GM21447 (cell line): Measurements from ENCODE around the gene INTS6.

ENCODE experiments used
- ATAC-seq: cut with Tn5 transposase; IDR thresholded peaks from one replicate; pipeline ENCODE4 v1.9.1; 2021; ENCODE audit not compliant: unreplicated experiment

Gene INTS6

DNA sequence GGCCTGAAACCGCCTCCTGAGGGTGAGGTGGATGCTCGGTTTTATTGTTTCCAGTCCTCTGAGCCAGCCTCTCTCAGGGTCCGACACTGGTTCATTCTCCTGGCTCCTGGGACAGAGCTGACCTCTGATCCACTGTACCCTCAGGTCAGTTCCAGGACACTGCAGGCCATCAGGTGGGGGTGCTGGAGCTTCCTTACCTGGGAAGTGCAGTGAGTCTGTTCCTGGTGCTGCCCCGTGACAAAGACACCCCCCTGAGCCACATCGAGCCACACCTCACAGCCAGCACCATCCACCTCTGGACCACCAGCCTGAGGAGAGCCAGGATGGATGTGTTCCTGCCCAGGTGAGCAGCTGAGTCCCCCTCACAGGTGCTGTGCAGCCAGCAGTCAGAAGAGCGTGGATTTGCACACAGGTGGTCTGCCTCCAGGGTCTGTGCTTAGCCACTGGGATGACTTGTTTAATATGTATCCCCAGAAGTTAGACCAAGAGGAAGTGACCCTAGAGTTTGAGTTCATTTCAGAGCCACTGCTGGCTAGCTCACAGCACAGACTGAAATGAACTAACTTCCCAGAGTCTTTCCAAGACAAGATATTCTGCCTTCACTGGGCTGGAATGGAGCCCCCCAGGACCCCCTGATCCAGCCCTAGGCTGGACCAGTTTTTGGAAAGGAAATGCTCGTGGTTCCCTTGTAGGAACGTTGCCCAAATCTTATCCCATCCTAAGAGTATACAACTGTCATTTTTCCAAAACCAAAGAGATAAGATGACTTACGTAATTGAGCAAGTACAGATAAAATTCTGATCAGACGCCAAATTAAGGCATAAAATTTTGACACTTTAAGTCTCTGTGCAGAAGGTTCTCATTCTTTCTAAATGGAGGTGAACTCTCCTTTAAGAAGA is 104.5 kb downstream of the INTS6 start:
- ATAC-seq, result no peak

DNA sequence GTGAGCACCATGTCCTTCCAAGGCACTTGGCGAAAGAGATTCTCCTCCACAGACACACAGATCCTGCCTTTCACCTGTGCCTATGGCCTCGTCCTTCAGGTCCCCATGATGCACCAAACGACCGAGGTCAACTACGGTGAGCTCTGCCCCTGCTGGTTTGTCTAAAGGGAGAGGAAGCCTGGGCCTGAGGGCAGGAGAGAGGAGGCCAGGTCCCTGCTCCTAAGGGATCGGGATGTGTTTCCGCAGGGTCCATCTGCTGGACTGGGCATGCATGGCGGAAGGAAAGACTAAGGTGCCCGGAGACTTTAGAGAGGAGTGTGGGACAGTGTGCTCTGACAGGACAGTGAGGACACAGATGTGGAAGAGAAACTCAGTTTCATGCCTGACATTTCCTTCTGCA is 105.7 kb downstream of the INTS6 start:
- no peak for ATAC-seq

DNA sequence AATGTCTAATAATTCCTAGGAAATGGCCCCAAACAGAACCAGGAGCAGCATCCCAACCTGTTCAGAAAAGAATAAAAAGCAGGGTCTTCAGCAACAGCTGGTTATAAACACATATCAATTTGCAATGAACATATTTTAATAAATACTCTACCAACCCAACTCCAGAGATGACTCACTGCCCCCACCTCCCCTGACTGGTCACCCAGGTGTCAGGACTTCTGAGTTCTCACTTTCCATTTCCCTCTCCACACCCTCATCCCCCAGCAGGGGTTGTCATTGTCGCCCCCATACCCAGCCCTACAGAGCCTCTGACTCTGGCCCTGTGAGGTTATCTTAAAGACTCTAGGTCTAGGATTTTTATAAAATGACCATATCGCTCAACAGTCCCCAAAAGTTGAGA is 106.4 kb downstream of the INTS6 start:
- ATAC-seq, result peak; percentile 53

DNA sequence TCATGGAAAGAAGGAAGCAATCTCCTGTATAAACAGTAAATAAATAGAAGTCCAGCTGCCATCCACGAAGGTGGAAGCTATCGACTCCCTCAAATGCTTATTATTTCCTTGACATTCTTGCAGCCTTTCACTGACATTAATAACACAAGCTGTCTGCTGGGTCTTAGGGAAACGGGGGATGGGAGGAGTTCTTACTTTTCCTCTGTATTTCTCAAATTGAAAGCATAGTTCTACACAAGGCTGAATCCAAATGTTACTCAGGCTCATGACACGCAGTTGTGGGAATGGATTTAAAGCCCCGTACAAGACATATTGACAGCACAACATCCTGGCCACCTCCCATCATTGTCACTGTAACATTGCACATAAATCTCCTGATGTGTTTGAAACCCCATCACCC is 109.4 kb downstream of the INTS6 start:
- ATAC-seq, result no peak

DNA sequence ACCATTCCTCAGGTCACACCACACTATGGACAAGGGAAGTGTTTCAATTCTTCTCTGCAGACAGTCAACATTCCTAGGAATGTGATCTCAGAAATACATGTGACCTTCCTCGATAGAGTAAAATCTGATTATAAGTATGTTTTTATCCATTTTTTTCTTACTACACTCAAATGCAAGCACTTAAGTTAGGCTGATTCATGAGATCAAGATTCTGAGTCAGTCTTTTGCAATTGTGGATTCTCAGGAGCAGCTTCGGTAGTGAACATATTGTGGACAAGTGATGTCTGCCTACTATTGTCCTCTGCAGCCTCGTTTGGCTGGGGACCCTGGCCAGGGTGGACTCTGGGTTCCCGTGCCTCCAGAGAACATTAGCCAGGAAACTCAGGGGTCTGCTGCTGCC is 110.1 kb downstream of the INTS6 start:
- no peak for ATAC-seq

DNA sequence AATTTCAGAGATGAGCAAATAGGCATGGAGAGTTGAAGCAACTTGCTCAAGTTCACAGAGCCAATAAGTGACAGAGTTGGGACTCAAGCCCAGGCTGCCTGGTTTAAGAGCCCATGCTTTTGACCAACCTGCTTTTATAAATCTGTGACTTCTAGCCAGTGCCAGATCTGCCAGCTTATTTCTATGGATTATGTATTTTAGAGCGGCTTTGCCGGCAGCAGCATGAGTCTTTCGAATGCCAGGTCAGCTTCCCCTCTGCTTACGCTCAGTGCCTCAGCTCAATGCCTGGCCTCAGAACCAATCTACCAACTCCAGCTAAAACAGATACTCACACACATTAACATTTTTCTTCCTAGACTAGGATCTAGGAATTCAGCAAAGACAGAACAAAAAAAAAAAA is 111.0 kb downstream of the INTS6 start:
- ATAC-seq, result no peak

DNA sequence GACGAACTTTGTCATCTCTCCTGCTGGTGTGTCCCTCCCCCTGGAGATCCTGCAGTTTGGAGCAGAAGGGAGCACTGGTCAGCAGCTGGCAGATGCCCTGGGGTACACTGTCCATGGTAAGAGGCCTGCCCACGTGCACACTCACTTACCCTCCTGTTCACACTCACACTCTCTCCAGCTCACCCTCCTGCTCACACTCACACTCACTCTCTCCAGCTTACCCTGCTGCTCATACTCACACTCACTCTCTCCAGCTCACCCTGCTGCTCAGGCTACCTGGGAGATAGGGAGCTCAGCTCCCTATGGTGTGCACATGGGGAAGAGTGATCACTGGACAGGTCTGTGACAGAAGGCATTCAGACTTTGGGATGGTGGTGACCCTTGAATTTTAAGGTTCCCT is 111.6 kb downstream of the INTS6 start:
- no peak for ATAC-seq

DNA sequence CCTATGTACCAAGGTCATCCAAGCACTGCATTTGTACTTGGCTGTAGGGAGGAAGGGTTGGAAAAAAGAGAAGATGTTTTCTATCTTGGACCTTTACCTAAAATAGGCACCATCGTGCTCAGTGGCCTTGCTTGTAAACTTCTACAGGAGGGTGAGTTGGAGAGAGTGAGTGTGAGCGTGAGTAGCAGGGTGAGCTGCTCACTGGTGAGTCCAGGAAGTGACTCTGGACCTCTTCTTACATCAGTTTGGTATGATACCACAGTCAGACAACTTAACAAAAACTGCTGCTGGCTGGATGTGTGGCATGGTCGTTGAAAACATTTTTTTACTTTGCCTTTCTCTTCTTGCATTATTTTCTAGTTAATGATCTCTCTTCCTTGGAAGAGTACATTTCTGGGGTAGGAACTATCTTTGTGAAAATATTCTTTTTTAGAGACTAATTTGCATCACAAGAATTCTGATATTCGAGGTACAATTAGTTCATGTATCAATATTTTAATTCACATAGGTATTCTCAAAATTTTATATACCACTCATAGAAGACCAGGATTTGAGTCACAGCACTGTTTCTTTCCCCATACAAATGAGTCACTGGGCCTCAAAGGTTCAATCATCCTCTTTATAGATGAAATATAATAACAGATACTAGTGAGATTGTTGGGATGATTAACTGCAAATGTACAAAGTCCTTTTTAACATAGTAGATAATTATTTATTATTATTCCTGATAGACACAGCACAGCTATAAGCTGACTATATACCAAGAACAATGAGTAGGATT is 112.7 kb downstream of the INTS6 start:
- no peak for ATAC-seq

DNA sequence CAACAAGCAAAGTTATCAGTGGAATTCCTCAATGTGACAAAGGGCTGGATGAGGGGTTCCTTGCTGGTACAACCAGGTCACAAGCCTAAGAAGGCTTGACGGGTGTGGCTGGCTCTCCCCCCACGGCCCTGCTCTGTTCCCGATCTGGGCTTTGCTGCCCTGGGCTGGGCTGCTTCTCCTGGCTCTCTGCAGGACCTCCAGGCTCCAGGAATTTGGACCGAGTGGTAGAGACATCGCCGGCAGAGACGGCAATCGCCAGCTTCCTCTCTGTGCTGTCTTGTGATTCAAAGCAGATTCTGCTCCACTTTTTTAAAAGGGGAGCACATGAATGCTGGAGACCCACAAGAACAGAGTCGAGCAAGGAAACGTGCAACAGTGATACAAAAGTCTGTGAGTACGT is 113.5 kb downstream of the INTS6 start, which contains the start of gene SERPINE3:
Gene SERPINE3 (plus strand): TSS at position 338 of the 400 bp plus-strand sequence. CDS start 1,401 bp downstream, outside the sequence.
- no peak for ATAC-seq

DNA sequence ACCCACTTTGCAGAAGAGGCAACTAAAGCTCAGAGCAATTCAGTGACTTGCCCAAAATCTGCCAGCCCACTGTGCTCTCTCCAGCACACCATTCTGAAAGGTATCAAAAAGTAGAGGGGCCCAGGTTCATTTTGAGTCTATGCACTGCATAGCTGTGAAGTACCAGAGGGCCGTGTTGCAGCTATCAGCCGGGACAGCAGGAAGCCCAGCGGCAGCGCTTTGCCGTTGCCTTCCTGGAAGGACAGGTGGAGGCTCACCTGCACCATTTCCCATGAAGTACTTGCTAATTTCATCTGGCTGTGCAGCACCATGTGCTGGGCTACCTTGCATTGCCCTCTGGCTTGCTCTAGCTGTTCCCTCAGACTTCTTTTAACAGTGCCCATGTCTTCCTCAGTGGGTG is 116.1 kb downstream of the INTS6 start:
- no peak for ATAC-seq

DNA sequence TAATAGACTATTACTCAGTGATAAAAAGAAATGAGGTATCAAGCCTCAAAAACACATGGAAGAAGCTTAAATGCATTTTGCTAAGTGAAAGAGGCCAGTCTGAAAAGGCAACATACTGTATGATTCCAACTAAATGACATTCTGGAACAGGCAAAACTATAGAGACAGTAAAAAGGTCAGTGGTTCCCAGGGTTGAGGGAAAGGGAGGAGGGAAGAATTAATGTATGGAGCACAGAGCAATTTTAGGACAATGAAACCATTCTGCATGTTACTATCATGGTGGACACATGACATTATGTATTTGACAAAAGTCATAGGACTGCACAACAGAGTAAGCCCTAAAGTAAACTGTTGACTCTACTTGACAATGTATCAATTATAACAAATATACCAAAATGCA is 119.0 kb downstream of the INTS6 start:
- no peak for ATAC-seq

DNA sequence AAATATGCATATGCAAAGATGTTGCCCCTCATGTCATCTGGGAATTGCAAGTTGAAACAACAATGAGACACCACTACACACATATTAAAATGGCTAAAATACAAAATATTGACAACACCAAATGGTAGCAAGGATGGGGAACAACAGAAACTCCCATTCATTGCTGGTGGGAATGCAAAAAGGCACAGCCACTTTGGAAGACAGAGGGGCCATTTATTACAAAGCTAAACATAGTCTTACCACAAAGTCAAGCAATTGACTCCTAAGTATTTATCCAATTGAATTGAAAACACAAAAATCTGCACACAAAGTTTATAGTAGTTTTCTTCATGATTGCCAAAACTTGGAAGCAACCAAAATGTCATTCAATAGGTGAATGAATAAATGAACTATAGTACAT is 119.4 kb downstream of the INTS6 start:
- ATAC-seq, result no peak

DNA sequence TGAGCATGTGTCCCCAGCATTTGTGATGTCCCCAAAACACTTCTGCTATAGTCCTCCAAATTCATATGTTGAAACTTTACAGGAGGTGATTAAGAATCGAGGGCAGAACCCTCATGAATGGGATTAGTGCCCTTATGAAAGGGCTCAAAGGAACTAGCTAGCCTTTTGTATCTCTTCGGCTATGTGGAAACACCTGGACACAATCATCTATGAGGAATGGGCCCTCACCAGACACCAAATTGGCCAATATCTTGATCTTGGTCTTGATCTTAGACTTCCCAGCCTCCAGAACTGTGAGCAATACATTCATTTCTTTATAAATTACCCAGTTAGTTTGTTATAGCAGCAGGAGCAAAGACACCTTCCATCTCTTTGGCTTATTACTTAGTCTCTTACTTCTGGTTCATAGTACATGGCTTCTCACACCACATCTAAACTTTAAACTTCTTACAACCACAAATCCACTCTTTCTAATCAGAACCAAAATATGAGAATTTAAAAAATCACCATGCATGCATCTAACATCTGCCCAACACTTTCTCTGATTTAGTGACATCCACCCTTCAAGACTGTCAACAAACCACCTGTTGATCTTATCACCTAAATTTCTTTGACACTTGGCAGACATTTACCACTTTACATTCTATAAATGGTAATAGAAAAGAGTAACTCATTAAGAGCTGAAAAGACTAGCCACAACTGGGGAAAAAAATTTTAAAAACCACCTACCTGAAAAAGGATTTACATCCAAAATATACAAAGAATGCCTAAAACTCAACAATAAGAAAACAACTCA is 120.1 kb downstream of the INTS6 start:
- no peak for ATAC-seq

DNA sequence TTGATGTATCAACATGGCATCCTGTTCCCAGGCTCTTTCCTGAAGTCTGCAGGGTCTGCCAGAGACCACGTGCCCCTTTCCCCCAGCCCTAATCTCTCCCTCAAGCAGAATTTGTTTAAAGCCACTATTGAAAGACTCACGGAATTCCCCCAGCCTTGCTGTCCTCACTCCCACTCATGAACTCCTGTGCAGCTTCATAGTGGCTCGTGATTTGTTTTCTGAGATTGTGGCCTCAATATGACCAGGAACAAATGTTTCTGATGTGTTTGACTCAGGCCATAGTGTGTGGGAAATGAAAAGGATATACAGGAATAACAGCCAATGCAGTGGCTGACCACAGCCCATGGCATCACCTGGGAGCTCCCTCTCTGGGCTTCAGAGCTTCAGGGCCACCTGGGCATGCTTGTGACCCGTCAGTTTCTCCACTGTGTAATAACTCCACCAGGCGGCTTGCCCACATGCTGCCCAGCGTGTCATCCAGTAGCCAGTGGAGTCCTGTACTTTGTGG is 121.4 kb downstream of the INTS6 start:
- peak; percentile 53 for ATAC-seq

DNA sequence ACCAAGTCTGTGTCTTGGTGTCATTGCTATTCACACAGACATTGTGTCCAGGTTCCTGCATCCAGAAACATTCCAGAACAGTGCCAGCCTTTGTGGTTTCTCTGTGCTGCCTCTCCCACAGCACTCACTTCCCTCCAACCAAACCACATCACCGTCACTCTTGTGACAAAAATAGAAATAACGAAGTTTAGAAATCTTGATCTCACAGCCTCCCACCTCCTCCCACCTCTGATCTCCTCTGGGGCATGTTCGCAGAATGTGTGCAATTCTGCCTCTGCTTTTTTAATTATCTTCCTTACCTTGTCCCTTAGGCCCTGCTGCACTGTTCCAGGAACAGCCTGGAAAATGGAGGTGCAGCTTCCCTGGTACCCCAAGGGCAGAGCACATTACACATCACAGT is 122.0 kb downstream of the INTS6 start:
- peak; percentile 53 for ATAC-seq

DNA sequence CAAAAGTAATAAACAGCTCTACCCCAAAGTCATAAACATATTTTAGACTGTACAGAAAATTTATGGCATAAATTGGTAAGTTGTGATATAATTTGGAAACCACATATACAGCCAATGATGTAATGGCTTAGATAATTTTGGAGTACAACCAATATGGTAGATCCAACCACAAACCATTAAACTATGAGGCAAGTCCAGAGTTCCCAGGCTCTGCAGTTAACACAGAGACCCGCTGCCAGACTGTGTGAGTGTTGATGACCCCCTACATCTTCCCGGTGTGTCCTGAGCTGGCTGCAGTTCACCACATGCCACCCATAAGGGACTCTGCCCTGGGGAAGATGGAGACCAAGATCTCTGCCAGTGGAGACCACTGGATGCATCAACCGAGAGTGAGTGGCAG is 123.2 kb downstream of the INTS6 start:
- ATAC-seq, result no peak

DNA sequence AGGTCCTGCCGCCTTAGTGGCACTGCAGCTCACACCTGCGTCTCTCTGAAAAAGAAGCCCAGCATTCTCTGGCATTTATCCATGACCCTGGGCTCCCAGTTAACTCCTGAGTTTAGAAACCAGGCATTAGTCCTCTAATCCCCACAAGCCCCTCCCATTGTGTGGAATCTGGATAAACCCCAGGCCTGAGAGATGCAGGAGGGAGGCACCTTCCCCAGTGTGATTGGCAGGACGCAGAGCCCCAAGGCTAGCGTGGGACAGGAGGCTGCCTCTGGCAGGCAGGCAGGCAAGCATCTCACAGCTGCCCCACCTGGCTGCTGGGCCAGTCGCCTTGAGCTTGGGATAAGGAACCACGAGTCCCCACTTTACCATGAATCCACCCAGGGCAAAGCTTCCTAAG is 124.3 kb downstream of the INTS6 start:
- ATAC-seq, result no peak

DNA sequence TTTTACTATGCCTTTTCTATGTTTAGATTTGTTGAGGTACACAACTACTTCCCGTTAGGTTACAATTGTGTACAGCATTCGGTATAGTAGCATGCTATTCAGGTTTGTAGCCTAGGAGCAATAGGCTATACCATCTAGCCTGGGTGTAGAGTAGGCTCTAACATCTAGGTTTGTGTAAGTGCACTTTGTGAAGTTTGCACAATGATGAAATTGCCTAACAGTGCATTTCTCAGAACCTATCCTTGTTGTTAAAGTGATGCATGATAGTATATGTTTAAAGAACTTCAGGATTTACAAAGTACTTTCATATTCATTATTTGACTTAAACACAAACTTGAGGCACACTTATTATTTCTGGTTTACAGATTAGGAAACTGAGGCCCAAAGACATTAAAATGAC is 124.9 kb downstream of the INTS6 start:
- ATAC-seq, result no peak

DNA sequence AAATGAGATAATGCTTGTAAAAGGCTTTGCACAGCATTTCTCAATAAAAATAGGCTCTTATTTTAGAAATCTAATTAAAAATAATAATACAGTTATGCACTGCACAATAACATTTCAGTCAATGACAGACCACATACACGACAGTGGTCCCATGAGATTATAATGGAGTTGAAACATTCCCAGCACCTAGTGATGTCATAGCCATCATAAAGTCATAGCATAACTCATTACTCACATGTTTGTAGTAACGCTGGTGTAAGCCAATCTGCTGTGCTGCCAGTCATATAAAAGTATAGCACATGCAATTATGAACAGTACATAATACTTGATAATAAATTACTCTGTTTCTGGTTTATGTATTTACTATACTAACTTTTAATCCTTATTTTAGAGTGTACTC is 126.1 kb downstream of the INTS6 start:
- ATAC-seq, result no peak

DNA sequence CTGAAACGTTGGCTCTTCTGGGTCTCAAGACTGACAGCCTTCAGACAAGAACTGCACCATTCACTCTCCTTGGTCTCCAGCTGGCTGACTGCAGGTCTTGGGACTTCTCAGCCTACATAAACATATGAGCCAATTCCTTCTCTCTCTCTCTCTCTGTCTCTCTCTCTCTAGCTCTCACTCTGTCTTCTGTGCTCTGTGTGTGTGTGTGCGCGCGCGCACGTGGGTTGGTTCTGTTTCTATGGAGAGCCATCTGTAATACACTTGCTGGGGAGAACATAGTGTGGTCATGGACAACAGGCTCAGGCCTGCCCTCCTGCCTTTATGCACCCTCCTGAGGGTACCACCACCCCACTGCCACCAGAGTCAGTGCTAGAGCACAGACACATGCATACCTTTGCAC is 127.0 kb downstream of the INTS6 start:
- no peak for ATAC-seq
